ENCODE data around the gene ADRA2C.

The ADRA2C gene

DNA sequence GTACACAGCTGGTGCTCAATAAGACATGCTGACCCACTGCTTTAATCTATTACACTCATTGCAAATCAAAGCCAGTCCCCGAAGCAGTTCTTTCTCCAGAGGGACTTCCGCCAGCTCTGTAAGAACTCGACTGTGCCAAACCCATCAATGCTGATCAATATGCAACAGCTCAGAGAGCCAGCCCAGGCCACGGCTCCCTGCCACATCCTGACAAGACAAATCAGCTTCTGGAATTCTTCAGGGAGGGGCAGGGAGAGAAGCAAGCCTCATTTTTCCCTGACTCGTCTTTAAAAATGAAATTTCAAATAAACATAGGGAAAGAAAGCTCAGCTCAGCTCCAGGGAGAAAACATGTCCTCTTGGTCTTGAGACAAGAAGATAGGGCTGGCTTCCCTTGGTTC, 5.3 kb upstream of the ADRA2C start:
- no peak for DNase-seq (ENCODE audit: low spot score)

GRCh38 chr4:3762264-3762663, 3.9 kb upstream of the ADRA2C start:
- no peak for DNase-seq (ENCODE audit: low spot score)

GRCh38 chr4:3762753-3763549, 3.2 kb upstream of the ADRA2C start:
- no peak for DNase-seq (ENCODE audit: low spot score)

DNA sequence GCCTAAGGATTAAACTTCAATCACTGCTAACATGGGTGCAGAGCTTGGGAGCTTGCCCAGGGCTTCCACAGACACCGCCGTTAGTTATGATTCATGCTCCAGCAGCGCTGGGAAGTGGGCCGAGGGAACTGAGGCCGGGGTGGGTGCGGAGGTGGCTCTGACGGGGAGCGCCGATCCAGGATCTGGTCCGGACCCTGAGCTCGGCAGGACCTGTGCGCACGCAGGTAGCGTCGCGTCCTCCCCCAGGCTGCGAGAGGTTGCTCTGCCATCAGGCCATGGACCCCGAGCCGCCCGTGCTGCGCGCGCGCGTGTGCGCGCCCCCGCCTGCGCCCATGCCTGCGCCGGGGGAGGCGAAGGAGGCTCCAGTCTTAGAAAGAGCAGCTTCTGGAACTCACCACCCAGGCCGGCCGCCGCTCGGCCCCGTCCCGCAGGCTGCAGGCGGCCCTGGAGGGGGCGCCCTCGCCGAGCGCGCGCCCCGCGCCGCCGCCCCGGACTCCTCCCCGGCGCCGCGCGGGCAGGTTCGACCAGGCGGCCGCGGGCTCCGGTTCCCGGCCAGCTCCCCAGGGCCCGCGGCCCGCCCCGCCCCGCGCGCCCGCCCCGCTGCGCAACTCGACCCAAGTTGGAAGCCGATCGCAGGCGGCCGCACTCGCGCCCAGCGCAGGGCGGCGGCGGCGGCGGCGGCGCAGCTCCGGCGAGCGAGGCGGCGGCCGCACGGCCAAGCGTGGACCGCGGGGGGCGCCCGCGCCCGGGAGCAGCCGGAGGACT, 732 bp upstream of the ADRA2C start:
- peak; percentile 97 for DNase-seq (ENCODE audit: low spot score)

GRCh38 chr4:3766785-3767569, 792 bp downstream of the ADRA2C start:
- no peak for DNase-seq (ENCODE audit: low spot score)

DNA sequence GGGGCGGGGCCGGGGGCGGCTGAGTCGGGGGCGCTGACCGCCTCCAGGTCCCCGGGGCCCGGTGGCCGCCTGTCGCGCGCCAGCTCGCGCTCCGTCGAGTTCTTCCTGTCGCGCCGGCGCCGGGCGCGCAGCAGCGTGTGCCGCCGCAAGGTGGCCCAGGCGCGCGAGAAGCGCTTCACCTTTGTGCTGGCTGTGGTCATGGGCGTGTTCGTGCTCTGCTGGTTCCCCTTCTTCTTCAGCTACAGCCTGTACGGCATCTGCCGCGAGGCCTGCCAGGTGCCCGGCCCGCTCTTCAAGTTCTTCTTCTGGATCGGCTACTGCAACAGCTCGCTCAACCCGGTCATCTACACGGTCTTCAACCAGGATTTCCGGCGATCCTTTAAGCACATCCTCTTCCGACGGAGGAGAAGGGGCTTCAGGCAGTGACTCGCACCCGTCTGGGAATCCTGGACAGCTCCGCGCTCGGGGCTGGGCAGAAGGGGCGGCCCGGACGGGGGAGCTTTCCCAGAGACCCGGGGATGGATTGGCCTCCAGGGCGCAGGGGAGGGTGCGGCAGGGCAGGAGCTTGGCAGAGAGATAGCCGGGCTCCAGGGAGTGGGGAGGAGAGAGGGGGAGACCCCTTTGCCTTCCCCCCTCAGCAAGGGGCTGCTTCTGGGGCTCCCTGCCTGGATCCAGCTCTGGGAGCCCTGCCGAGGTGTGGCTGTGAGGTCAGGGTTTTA, 1.5 kb downstream of the ADRA2C start:
- DNase-seq (ENCODE audit: low spot score), result no peak

GRCh38 chr4:3768842-3769641, 2.9 kb downstream of the ADRA2C start:
- DNase-seq (ENCODE audit: low spot score), result no peak

GRCh38 chr4:3769642-3770184, 3.5 kb downstream of the ADRA2C start:
- DNase-seq (ENCODE audit: low spot score), result no peak

GRCh38 chr4:3770323-3771163, 4.4 kb downstream of the ADRA2C start:
- no peak for DNase-seq (ENCODE audit: low spot score)

DNA sequence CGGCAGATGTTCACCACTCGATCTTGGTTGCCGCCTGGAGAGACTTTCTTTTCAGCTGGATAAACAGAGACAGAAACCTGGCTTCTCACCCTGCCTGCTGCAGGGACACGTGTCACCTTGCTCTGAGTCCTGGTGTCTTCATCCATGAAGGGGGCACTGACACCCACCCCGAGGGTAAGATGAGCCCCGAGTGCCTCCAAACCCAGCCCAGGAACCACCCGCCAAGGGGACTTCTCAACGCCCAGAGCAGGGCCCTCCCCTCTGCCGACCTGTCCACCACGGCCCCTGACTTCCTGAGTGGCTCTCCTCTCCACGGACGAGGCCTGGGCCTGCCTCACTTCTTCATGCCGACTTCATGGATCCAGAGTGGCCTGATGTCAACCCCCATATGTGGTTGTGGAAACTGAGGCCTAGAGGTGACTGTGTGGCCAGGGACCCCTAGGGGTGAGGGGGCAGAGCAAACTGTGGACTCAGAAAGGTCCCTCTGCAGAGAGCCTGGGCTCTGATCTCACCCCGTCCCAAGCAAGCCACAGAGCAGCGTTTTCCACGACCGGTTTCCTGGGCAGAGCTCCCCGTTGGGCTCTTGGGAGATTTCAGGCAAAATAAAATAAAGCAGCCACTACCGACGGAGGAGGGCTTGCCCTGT, 5.1 kb downstream of the ADRA2C start:
- no peak for DNase-seq (ENCODE audit: low spot score)

GRCh38 chr4:3771939-3772495, 5.8 kb downstream of the ADRA2C start:
- DNase-seq (ENCODE audit: low spot score), result no peak

- DNase-seq (ENCODE audit: low spot score), result no peak
Observed at GRCh38 chr4:3772632-3773031, 6.4 kb downstream of the ADRA2C start.

GRCh38 chr4:3773552-3774001, 7.4 kb downstream of the ADRA2C start:
- DNase-seq (ENCODE audit: low spot score), result no peak

DNA sequence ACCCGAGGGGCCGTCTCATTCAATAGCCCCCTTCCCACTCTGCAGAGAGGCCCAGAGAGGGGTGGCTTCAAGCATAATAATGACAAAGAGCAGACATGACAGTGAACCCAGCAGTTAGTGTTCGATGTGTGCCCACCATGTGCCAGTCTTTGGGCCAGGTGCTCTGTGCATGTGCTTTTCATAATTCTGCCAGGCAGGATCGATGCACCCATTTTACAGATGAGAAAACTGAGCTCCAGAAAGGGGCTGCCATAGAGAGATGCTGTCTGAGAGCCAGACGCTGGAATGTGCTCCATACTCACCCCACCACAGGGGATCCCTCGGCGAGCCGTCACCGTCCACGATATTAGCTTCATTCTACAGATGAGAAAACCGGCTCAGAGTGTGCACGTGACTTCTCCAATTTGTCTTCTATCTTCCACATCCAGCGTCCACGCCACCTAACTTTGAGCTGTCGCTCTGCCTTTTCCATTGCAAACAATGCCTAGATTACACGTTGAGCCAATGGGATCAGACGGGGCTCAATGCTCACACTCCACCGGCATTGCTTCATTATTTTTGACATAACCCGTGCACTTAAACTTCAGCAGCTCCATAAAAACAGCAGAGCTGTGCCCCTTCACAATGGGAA, 8.2 kb downstream of the ADRA2C start:
- DNase-seq (ENCODE audit: low spot score), result no peak

DNA sequence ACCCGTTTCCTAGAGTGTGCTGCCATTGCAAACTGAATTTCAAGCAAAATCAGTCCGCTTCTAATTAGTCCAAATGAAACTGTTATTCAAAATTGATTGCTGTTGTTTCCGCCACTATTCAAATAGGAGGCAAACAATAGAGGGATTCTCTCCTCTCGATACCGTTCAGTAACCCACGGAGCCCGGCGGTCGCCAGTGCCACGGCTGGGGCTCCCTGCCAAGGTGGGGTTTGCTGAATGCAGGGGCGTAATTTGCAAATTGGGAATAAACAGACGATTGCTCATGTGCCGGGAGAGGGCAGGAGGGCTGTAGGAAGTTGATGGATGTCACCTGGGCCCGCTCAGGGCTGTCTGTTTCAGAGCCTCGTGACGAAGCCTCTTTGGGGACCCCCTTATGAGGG, 8.8 kb downstream of the ADRA2C start:
- DNase-seq (ENCODE audit: low spot score), result no peak

GRCh38 chr4:3775576-3775975, 9.4 kb downstream of the ADRA2C start:
- no peak for DNase-seq (ENCODE audit: low spot score)

DNA sequence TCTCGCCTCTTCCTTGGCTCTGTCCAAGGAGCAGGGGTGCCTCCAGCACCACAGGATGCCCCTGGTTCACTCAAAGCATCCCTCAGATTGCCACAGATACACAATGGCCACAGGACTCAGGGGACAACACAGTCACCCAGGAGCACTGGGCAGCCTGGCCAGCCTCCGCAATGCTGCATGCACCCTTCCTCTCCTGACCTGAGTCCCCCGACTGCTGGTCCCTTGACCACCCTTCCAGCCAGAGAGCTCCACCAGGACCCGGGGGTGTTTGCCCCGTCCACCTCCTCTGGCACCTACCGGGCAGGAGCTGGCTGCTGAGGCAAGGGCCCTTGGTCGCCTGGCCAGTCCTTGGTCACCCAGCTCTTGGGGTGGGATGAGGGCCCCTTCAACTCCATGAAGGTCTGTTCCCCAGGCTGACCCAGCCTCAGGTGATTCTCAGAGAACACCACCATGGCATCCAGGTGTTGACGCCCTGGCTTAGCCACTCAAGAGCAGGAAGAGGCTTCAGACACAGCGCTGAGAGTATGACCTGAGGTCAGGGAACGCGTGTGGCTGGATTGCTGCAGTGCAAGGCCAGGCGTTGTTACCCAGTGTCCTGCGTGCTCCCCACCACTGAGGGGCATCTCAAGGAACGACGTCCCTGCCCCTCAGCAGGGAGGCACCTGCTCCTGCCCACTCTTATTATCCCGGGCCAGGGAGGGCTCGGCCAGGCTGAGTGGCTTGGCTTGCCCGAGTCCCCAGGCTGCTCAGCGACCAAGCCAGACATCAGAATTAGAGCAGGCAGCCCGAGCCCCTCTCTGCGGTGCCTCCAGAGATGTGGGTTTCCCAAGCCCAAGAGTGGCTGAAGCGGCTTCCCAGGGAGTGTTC, 10.2 kb downstream of the ADRA2C start:
- no peak for DNase-seq (ENCODE audit: low spot score)

DNA sequence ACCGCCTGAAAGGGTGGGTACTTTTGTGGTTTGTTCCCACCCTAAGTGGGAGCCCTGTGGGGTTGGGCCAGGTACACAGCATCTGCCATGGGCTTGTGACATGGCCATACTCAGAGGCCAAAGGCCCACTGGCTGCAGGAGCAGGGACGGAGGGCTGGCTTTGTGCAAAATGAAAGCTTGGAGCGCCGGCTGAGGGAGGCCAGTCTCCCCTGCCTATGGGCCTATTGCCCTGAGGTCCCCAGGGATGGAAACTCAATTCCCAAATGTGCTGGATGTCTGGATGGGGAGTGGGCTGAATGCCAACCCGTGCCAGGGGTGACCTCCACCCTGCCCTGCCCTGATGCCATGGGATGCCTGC, 10.8 kb downstream of the ADRA2C start:
- DNase-seq (ENCODE audit: low spot score), result no peak

All from HuH-7.5 (cell line).